ENCODE measurements around the gene FAM83D. TPM values are rescaled to one million over a fixed set of nuclear protein-coding genes. Genes with fewer than 3 reads are reported as not detected.

The FAM83D gene
- total RNA-seq, 2 experiments from 2014 or later: 1.8 to 1.9 TPM

GRCh38 chr20:38930242-38930569, 4.0 kb downstream of the FAM83D start:
- peaks cover 5% of the 10 kb centered on the region for H3K36me3 Mint-ChIP-seq (ENCODE audit: low read depth)

GRCh38 chr20:38931984-38932383, 5.8 kb downstream of the FAM83D start:
- peaks cover 17% of the 10 kb centered on the region for H3K4me1 Mint-ChIP-seq (ENCODE audit: low read depth)

More at GRCh38 chr20:38930242-38930569, 4.0 kb downstream of the FAM83D start:
- TF ChIP-seq, protein P1, sequence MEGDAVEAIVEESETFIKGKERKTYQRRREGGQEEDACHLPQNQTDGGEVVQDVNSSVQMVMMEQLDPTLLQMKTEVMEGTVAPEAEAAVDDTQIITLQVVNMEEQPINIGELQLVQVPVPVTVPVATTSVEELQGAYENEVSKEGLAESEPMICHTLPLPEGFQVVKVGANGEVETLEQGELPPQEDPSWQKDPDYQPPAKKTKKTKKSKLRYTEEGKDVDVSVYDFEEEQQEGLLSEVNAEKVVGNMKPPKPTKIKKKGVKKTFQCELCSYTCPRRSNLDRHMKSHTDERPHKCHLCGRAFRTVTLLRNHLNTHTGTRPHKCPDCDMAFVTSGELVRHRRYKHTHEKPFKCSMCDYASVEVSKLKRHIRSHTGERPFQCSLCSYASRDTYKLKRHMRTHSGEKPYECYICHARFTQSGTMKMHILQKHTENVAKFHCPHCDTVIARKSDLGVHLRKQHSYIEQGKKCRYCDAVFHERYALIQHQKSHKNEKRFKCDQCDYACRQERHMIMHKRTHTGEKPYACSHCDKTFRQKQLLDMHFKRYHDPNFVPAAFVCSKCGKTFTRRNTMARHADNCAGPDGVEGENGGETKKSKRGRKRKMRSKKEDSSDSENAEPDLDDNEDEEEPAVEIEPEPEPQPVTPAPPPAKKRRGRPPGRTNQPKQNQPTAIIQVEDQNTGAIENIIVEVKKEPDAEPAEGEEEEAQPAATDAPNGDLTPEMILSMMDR (IDR thresholded peaks at IDR 0.05): no peak
- ChIA-PET POLR2A (interaction anchor here (0.6 kb wide), 1 partner anchor 8 kb away, joined by 3 read pairs; no protein-coding TSS in a partner anchor), CTCF (no interaction called here)
- DNase-seq (no peak), ATAC-seq (ENCODE audit: poor library complexity) (no peak)
- Mint-ChIP-seq H3K27ac (no peak overlapping the region), H3K9me3 (no peaks in the 10 kb centered on the region), H3K27me3 (no peaks in the 10 kb centered on the region), H3K4me3 (peak overlapping the region; percentile 59), H3K4me1 (ENCODE audit: low read depth) (peaks cover 26% of the 10 kb centered on the region)
- peaks cover 37% of the 10 kb centered on the region for H3K4me1 ChIP-seq (ENCODE audit: insufficient read depth, low read length)
- intact Hi-C loops (cut with DNase I, micrococcal nuclease): no loop called here
- H3K27me3 ChIP-seq (ENCODE audit: control insufficient read depth in 1 of 2, insufficient read depth in 2 of 2, low read length in 2 of 2): no peaks in the 10 kb centered on the region
- no peak overlapping the region for H3K4me3 ChIP-seq (ENCODE audit: low read length)
- H3K27ac ChIP-seq (ENCODE audit: low read depth in 1 of 2, low read length in 2 of 2): no peak overlapping the region
- no peaks in the 10 kb centered on the region for H3K9me3 ChIP-seq (ENCODE audit: control insufficient read depth in 1 of 2, insufficient read depth in 1 of 2, low read length in 2 of 2)
- H3K36me3 ChIP-seq (ENCODE audit: insufficient read depth, low read length): no peaks in the 10 kb centered on the region

DNA sequence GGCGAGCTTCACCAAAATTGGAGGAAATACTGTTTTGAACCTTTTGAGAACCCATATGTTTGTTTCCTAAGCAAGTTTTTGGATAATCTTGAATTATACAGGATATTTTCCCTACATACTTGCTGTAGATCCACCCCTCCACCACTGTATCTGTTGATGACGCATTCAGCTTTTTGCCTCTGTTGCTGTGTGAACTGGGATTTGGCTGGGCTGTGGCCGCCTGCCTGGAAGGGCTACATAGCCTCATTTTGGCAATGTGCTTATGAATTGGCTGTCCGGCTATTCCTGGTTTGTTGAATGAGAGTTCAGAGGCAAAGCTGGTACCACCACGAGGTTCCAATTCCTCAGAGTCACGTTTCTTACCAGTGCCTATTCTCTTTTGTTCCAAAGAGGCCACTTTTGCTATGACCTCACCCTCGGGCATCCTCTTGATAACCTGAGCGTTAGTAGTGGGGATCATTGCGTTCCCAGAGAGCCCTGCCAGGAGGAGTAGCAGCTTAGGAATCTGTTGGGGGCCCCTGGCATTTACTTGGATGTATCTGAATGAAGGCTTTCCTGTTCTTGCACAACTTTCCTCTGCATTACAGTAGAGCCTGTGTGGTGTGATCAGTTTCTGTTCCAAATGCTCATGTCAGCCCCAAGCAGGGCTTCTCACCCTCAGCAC, 6.4 kb downstream of the FAM83D start:
- no peaks in the 10 kb centered on the region for H3K9me3 Mint-ChIP-seq
- POLR2A ChIA-PET: no interaction called here
- DNase-seq: no peak
- H3K4me1 Mint-ChIP-seq (ENCODE audit: low read depth): peaks cover 14% of the 10 kb centered on the region
- H3K9me3 ChIP-seq (ENCODE audit: control insufficient read depth in 1 of 2, insufficient read depth in 1 of 2, low read length in 2 of 2): no peaks in the 10 kb centered on the region
- H3K36me3 ChIP-seq (ENCODE audit: insufficient read depth, low read length): no peaks in the 10 kb centered on the region
- CTCF ChIA-PET: no interaction called here
- H3K4me1 ChIP-seq (ENCODE audit: insufficient read depth, low read length): peaks cover 21% of the 10 kb centered on the region
- no peak overlapping the region for H3K27ac ChIP-seq (ENCODE audit: low read depth in 1 of 2, low read length in 2 of 2)
- H3K4me3 Mint-ChIP-seq: no peak overlapping the region
- H3K36me3 Mint-ChIP-seq (ENCODE audit: low read depth): no peaks in the 10 kb centered on the region
- intact Hi-C loops (cut with DNase I, micrococcal nuclease): no loop called here
- no peaks in the 10 kb centered on the region for H3K27me3 Mint-ChIP-seq
- H3K27ac Mint-ChIP-seq: no peak overlapping the region
- no peak overlapping the region for H3K4me3 ChIP-seq (ENCODE audit: low read length)
- no peak for ATAC-seq (ENCODE audit: poor library complexity)
- H3K27me3 ChIP-seq (ENCODE audit: control insufficient read depth in 1 of 2, insufficient read depth in 2 of 2, low read length in 2 of 2): no peaks in the 10 kb centered on the region
- TF ChIP-seq, protein P1 (IDR thresholded peaks at IDR 0.05): no peak

More at GRCh38 chr20:38931984-38932383, 5.8 kb downstream of the FAM83D start:
- ChIA-PET POLR2A (no interaction called here), CTCF (no interaction called here)
- no peaks in the 10 kb centered on the region for H3K36me3 ChIP-seq (ENCODE audit: insufficient read depth, low read length)
- Mint-ChIP-seq H3K9me3 (no peaks in the 10 kb centered on the region), H3K4me3 (no peak overlapping the region), H3K27ac (no peak overlapping the region), H3K36me3 (ENCODE audit: low read depth) (no peaks in the 10 kb centered on the region), H3K27me3 (no peaks in the 10 kb centered on the region)
- no peak overlapping the region for H3K4me3 ChIP-seq (ENCODE audit: low read length)
- DNase-seq (no peak), ATAC-seq (ENCODE audit: poor library complexity) (no peak)
- intact Hi-C loops (cut with DNase I, micrococcal nuclease): no loop called here
- H3K4me1 ChIP-seq (ENCODE audit: insufficient read depth, low read length): peaks cover 27% of the 10 kb centered on the region
- no peaks in the 10 kb centered on the region for H3K9me3 ChIP-seq (ENCODE audit: control insufficient read depth in 1 of 2, insufficient read depth in 1 of 2, low read length in 2 of 2)
- TF ChIP-seq, protein P1 (IDR thresholded peaks at IDR 0.05): no peak
- H3K27ac ChIP-seq (ENCODE audit: low read depth in 1 of 2, low read length in 2 of 2): no peak overlapping the region
- no peaks in the 10 kb centered on the region for H3K27me3 ChIP-seq (ENCODE audit: control insufficient read depth in 1 of 2, insufficient read depth in 2 of 2, low read length in 2 of 2)
